ENCODE measurements around the gene RABAC1.

The RABAC1 gene

GRCh38 chr19:41927497-41928192, 31.5 kb downstream of the RABAC1 start:
- no peaks in the 10 kb centered on the region for H3K36me3 ChIP-seq (ENCODE audit: control insufficient read depth, insufficient read depth, low read length)
- no peak for DNase-seq (ENCODE audit: extremely low read depth, insufficient read length)
- peak overlapping the region; percentile 52 for H3K4me3 ChIP-seq (replicated peaks; ENCODE audit: low read depth, low read length)
- no peak for TF ChIP-seq CTCF (IDR thresholded peaks at IDR 0.05; ENCODE audit: insufficient read depth, low read length, poor library complexity, severe bottlenecking)
- H3K27me3 ChIP-seq (replicated peaks; ENCODE audit: control insufficient read depth, insufficient read depth, low read length), result peaks cover 7% of the 10 kb centered on the region

- peaks cover 7% of the 10 kb centered on the region for H3K27me3 ChIP-seq (replicated peaks; ENCODE audit: control insufficient read depth, insufficient read depth, low read length)
Measured at GRCh38 chr19:41926763-41927496, 32.2 kb downstream of the RABAC1 start.

GRCh38 chr19:41926028-41926762, 32.9 kb downstream of the RABAC1 start:
- DNase-seq (ENCODE audit: extremely low read depth, insufficient read length), result no peak
- peaks cover 7% of the 10 kb centered on the region for H3K27me3 ChIP-seq (replicated peaks; ENCODE audit: control insufficient read depth, insufficient read depth, low read length)
- H3K36me3 ChIP-seq (ENCODE audit: control insufficient read depth, insufficient read depth, low read length), result no peaks in the 10 kb centered on the region
- no peak overlapping the region for H3K4me3 ChIP-seq (replicated peaks; ENCODE audit: low read depth, low read length)
- TF ChIP-seq CTCF (IDR thresholded peaks at IDR 0.05; ENCODE audit: insufficient read depth, low read length, poor library complexity, severe bottlenecking), result no peak

More at GRCh38 chr19:41926763-41927496, 32.2 kb downstream of the RABAC1 start:
- no peak overlapping the region for H3K4me3 ChIP-seq (replicated peaks; ENCODE audit: low read depth, low read length)
- no peak for TF ChIP-seq CTCF (IDR thresholded peaks at IDR 0.05; ENCODE audit: insufficient read depth, low read length, poor library complexity, severe bottlenecking)
- no peak for DNase-seq (ENCODE audit: extremely low read depth, insufficient read length)
- no peaks in the 10 kb centered on the region for H3K36me3 ChIP-seq (ENCODE audit: control insufficient read depth, insufficient read depth, low read length)

- TF ChIP-seq CTCF (IDR thresholded peaks at IDR 0.05; ENCODE audit: insufficient read depth, low read length, poor library complexity, severe bottlenecking), result no peak
- DNase-seq (ENCODE audit: extremely low read depth, insufficient read length), result no peak
- peaks cover 5% of the 10 kb centered on the region for H3K27me3 ChIP-seq (replicated peaks; ENCODE audit: control insufficient read depth, insufficient read depth, low read length)
Measured at GRCh38 chr19:41925208-41926003, 33.7 kb downstream of the RABAC1 start.

More at GRCh38 chr19:41925208-41926003, 33.7 kb downstream of the RABAC1 start:
- Histone ChIP-seq H3K36me3 (ENCODE audit: control insufficient read depth, insufficient read depth, low read length) (no peaks in the 10 kb centered on the region), H3K4me3 (replicated peaks; ENCODE audit: low read depth, low read length) (no peak overlapping the region)
